ENCODE measurements around the gene ATP7B.

Gene ATP7B

DNA sequence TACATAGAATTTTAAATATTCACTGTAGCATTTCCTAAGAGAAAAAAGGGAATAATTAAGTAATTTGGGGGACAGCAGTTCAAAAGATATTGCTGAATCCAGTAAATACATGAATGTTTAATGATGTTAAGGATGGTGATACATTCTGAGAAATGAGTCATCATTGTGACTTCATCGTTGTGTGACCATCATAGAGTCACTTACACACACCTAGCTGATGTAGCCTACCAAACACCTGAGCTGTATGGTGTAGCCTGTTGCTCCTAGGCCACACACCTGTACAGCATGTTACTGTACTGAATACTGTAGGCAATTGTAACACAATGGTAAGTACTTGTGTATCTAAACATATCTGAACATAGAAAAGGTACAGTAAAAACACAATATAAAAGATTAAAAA is 34.8 kb downstream of the ATP7B start:
- no peak for FAIRE-seq

- FAIRE-seq, result no peak
Observed at GRCh38 chr13:51974482-51974881, 36.8 kb downstream of the ATP7B start.

GRCh38 chr13:51971520-51972426 is 39.5 kb downstream of the ATP7B start:
- FAIRE-seq, result no peak

GRCh38 chr13:51970349-51970748 is 40.9 kb downstream of the ATP7B start:
- FAIRE-seq, result no peak

DNA sequence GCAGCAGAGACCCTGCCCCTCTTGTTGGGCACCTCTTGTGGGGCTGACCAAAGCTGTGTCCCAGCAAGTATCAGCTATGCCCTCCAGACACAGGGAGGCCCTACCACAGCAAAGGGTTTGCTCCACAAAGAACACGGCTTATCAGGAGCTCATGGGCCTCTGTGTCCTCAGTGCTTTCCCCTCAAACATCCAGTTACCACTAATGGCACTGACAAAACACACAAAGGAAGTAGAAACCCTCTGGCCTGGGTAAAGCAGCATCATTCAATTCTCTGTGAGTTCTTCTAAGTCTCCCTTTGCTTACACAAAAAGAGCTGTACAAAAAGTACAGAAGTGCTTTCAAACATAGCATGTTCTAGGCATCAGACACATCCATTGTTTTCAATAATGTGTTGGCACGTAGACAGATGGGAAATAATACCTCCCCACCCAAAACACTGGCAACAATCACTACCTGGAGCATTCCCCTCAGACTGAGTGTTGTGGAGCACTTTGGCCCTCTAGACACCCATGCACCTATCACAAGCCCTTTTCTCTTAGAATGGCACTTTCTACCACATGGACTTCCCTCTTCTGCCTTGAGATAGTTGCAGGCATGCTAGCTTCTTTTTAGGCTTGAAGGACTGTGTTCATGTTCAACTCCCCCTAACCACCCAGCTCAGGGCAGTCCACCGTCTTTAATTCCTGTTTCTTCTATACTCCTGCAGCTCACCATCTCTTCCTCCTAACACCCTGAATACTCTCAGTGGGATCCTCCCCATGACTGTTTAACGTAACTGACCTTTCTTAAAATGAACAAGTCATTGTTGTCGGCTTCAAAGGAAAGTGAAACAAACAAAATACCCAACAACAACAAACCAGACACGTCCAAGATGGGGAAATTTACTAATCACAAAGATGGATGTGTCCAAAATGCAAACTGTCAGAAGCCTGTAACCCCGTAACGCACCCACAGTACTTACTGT is 43.5 kb downstream of the ATP7B start:
- no peak for FAIRE-seq

DNA sequence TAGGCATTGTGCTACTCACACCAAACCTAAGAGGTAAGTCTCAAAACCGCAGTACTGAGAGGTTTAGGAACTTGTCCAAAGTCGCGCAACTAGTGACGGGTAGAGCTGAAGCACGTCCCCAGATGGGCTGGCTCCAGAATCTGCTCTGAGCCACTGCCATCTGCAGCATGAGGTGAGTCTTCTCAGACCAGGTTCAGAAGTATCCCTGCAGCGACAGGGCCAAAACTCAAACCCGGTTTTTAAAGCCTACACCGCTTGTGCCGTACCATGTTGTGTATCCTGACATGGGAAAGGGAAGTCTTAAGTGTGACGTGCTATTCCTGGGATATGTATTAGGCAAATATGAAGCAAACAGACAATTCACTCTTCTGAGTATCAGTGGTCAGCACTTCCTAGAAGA is 45.1 kb downstream of the ATP7B start:
- FAIRE-seq, result no peak

DNA sequence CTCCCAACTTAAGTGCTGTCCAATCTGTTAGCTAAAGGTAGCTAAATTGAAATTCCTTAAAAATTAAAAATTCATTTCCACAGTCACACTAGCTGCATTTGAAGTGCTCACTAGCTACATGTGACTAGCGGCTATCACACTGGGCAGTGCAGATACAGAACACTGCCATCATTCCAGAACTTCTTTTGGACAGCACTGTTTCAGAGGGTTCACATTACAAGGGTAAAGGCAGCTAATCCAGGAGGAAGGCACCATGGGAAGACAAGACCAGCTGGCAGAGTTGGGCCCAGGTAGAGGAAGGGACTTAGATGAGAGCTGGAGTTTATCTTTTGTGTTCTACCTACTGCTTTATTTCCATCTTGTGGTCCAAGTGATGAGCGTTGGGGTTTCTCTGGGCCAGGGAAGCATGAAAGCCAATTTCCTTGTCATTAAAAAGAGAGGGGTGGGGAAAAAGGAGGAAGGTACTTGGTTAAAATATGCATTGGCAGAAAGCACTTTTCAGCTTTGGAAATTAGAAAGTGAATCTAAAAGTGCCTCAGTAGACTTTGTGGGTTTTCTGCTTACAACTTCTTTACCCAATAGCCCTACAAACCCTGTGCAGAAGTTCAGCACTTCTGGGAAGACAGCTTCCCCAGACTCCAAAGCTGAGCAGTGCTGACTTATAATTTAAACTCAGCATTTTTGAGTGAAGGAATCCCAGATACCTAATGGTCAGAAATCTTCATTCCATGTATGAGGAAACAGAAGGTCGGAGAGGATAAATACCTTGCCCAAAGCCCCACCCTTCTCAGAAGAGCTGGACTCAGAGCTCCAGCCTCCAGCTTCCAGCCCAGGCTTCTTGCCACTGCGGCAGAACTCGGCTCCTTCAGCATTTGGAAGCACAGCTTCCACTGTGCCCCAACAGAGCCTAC is 49.5 kb downstream of the ATP7B start:
- FAIRE-seq, result no peak

DNA sequence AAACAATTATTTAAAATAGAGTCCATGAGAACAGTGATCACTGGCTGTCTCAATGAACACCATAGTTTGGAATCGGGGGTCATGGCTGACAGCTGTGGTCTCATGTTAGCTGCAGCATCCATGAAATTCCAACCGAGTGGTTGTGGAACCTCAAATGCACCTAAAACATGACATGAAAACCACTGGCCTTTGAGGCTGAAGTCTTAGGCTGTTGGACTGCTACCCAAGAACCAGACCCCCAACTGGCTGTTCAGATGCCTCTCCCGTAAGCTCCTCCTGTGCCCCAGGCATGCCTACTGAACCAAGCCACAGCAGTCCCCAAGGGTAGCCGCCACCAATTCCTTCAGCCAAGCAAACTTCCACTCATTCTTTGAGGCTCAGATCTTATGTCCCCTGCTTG is 50.5 kb downstream of the ATP7B start:
- no peak for FAIRE-seq

DNA sequence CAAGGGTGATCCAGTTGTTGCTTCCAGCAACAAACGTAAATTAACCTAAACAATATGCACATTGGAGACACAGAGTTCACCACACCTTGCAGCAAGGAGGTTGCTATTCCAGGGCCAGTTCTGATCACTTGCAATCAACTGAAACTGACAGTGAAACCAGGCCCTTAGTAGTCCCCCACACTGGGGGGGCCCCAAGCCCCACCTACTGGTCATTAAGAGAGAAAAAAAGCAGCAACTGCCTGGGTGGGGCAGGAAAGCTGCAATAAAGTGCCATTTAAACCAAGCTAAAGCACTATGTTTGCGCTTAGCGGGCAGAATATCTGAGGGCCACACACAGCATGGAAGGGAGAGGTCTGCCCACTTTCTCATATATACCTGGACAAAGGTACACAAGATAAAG is 51.5 kb downstream of the ATP7B start:
- no peak for FAIRE-seq

DNA sequence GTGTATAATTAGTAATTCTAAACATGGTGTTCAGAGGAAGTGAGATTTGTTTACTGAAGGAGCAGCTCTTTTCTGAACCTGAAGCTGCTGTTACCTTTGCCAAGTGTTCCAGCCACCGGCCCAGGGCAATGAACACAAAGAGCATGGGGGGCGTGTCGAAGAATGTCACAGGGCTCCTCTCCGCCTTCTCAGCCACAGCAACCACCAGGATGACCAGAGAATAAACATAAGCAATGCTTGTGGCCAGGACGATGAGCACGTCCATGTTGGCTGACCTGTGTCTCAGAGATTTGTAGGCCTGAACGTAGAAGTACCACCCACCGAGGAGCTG is 53.1 kb downstream of the ATP7B start:
- FAIRE-seq, result no peak

- no peak for FAIRE-seq
Observed at GRCh38 chr13:51957377-51958216, 53.7 kb downstream of the ATP7B start.

DNA sequence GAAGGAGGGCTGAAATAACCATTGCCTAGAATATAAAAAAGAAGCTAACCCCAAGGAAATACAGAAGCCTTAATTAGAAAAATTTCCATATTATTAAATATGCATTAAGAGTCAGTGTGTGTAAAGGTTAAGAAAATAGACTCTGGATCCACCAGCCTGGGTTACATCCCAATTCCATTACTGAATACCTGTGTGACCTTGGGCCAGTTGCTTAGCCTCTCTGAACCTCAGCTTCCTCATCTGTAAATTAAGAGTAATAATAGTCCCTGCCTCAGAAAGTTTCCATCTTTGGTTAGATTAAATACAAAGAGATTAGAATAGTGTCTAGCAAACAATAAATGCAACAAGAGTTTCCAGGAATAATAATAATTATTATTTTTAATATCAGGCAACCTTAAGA is 54.5 kb downstream of the ATP7B start:
- no peak for FAIRE-seq

DNA sequence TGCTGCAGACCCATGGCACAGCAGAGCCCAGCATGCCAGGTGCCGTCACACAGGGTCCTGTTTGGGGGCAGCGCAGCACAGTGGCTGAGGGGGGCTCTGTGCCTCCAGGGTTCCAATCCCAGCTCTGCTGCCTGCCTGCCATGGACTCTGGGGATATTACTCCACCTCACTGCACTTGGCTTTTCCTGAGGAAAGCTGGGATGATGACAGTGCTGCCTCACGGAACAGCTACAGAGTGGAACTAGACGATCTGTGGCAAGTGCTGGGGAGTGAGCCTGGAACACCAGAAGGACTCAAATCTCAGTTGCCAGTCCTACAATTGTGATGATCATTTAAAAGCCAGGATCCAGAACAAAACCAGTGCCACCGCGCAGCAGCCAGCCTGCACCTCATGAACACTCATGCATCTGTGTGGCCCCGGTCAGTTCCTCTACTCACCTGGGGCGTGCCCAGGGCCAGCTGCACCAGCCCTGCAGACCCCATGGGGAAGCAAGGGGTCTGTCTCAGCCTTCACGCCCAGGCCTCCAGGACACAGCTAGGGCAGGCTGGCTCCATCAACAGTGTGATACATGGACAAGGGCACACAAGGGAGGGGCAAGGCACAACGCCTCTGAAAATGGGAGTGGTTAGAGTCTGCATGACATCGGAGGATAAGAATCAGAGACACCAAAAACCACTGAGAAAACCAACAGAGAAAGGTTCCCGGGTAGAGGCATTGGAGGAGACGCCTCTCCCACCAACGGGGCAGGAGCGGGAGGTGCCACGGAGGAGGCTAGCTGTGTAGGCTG is 55.2 kb downstream of the ATP7B start:
- no peak for FAIRE-seq

GRCh38 chr13:51955281-51955771 is 55.9 kb downstream of the ATP7B start:
- FAIRE-seq, result no peak

DNA sequence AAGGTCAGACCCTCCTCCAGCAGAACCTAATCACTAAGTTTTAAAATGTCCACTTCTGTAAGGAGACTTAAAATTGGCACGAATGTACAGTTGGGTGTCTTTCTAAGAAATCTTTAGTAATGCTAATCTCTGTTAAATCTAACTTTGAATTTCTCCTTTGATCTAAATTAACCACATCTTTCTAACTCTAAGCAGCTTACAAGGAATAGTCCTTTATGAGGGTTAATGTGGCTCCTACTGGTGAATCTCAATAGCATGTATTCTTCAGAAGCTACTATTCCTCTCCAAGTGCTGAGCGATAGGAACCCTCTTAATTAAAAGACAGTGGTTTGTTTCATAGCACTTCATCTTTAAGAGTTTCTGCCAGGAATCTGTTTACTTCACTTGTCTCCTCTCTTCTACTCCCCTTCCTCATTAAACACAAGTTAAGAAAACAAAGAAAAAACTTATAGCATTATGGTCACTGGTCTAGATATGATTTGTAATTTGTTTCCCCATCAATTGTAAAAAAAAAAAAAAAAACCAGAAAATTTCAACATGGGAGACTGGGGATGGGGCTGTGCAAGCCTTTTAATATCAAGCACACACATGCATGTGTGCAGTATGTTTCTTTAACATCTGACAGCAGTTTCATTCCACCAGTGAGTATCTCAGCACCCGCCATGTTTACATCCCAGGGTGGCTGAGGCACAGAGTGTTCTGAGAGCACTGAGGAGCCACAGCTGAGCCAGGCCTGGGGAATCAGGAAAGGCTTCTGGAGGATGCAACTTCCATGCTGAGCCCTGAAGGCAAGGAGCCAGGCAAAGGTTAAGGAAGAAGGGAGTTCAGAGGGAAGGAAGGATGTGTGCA is 57.7 kb downstream of the ATP7B start:
- no peak for FAIRE-seq

GRCh38 chr13:51950722-51951121 is 60.5 kb downstream of the ATP7B start:
- no peak for FAIRE-seq

DNA sequence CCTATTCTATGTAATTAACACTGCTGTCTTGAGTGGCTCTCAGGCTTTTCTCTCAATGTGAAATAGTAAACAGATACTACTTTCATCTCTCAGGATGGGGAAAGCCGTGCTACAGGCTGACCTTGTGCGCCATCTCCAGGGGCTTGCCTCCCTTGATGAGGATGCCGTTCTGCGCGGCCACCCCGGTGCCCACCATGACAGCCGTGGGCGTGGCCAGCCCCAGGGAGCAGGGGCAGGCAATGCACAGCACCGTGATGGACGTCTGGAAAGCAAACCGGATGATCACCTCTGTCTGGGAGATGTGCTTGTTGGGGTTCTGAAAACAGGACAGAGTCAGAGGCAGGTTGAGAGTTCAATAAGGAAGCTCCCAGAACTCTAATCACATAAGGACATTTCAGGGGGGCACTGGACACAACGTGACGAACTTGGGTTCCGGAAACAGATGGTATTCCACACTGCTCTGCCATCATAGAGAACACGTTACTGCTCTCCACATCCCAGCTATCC is 65.0 kb downstream of the ATP7B start:
- FAIRE-seq, result no peak

DNA sequence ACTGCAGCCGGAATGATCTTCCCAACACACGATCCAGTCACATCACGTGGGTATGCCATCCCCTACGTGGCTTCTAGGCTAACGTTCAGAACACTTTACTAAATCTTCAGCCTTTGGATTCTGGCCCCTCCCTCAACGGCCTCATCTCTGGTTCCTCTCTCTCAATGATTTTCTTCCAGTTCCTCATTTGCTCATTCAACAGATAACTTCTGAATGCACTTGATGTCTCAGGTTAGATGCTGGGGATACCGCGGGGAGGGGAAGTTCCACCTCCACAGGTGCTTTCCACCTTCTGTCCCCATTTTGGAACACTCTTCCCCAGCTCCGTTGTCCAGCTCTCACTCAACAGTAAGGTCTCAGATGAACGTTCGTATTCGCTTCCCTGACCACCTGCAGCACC is 66.1 kb downstream of the ATP7B start:
- FAIRE-seq, result no peak

- FAIRE-seq, result no peak
Observed at GRCh38 chr13:51944428-51944827, 66.8 kb downstream of the ATP7B start.

GRCh38 chr13:51943721-51944120 is 67.5 kb downstream of the ATP7B start:
- FAIRE-seq, result no peak
